LNCaP clone FGC (cell line): ENCODE data around the gene ARHGDIB.
A peak's percentile ranks its signal among the peaks of the same experiment; 100 is the strongest.

Experiments used
- DNase-seq: peaks from one replicate; pipeline ENCODE4 v3.0.0-alpha.2; 2011; ENCODE audit warnings: low read depth
- H3K4me3 ChIP-seq: 2 replicates; pipeline ENCODE4 v1.5.1; 2011; ENCODE audit warnings: mild to moderate bottlenecking, low read depth, low read length, control low read depth
- CTCF ChIP-seq: IDR thresholded peaks from 2 replicates; pipeline ENCODE4 v1.5.1; 2012; ENCODE audit warnings: mild to moderate bottlenecking; ENCODE audit not compliant: control insufficient read depth, insufficient read depth; ENCODE audit errors: extremely low read depth

ARHGDIB gene

GRCh38 chr12:14948672-14949071 is 12.7 kb downstream of the ARHGDIB start:
- DNase-seq: peak; percentile 30
- TF ChIP-seq CTCF: no peak
- H3K4me3 ChIP-seq: no peak overlapping the region

GRCh38 chr12:14946861-14947260 is 14.5 kb downstream of the ARHGDIB start:
- no peak for TF ChIP-seq CTCF
- DNase-seq: no peak
- H3K4me3 ChIP-seq: no peak overlapping the region

- no peak for DNase-seq
- no peak overlapping the region for H3K4me3 ChIP-seq
- no peak for TF ChIP-seq CTCF
These were observed 15.2 kb downstream of the ARHGDIB start for GRCh38 chr12:14946162-14946561.

GRCh38 chr12:14942196-14942931 is 19.0 kb downstream of the ARHGDIB start:
- DNase-seq: no peak
- H3K4me3 ChIP-seq: no peak overlapping the region
- TF ChIP-seq CTCF: no peak

- DNase-seq: no peak
- H3K4me3 ChIP-seq: no peak overlapping the region
- TF ChIP-seq CTCF: no peak
These were observed 20.0 kb downstream of the ARHGDIB start for GRCh38 chr12:14941369-14941768.

- DNase-seq: no peak
- H3K4me3 ChIP-seq: no peak within 1 kb of the TSS
- TF ChIP-seq CTCF: no peak
These were observed 23.1 kb downstream of the ARHGDIB start, which contains the start of gene ERP27 for GRCh38 chr12:14938301-14938700. TSS of gene ERP27 (minus strand) at chr12:14938537. CDS start at chr12:14938508, 29 bp downstream.

- no peak overlapping the region for H3K4me3 ChIP-seq
- no peak for TF ChIP-seq CTCF
- no peak for DNase-seq
These were observed 23.7 kb downstream of the ARHGDIB start for GRCh38 chr12:14937689-14938088.
